Kasumi-1 (cell line): Measurements from ENCODE around the gene OSTC.
"Not testable (repeated sequence)": the region's sequence is repeated elsewhere in the genome, so short reads cannot be mapped to it uniquely, and the experiment has no call there.

Experiments
- DNase-seq, 2 experiments: peaks; one replicate each; lab custom pipeline; 2025; lab: John Stamatoyannopoulos, UW

Gene OSTC

DNA sequence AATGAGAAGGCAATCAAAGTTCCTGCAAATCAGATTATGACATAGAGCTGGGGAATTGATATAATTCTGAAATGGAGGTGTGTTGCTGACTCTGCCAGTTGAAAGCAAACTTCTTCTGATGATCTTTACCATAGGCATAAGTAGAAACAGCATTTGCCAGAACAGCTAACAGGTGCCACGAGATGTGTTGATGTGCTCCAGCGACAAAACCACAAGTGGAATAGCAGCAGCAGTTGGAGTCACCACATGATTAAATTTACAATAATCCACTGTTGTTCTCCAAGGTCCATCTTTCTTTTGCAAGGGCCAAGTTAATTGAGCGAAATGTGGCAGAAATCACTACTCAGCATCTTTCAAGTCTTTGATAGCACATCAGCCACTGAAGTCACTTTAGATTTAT is 3.7 kb upstream of the OSTC start:
- no peak for DNase-seq

GRCh38 chr4:108649863-108650211 is 562 bp upstream of the OSTC start:
- no peak for DNase-seq

DNA sequence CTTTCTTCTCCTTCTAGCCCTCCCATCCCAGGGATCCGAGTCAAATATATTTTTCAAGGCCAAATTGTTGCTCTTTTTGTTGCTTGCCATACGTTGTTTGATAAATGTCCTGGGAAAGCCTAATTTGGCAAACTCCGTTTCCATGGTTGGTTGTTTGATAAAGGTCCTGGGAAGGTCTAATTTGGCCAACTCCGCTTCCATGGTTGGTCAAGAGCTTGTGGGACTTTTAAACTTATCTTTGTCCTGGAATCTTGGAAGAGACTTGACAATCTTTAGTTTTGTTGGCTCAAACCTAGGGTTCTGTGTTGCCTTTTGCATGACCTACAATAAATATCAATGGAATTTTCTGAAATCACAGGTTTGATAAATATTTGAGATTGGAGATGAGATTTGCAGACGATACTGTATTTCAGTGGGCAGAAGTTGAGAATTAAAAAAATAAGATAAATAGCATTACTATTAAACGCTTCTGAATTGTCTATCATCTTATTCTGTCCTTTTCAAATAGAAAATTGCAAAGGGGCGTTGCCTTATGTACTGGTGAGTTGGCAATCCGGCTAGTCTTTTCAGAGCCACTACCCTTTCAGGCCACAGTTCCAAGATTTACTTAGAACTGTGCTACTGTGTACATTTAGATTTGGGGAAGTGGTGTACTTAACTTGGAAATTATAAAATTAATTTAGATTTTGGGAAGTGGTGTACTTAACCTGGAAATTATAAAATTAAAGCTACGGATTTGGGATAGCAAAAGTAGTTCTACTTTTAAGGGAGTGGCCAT is 804 bp downstream of the OSTC start:
- peak; percentile 70 to 84 for DNase-seq

DNA sequence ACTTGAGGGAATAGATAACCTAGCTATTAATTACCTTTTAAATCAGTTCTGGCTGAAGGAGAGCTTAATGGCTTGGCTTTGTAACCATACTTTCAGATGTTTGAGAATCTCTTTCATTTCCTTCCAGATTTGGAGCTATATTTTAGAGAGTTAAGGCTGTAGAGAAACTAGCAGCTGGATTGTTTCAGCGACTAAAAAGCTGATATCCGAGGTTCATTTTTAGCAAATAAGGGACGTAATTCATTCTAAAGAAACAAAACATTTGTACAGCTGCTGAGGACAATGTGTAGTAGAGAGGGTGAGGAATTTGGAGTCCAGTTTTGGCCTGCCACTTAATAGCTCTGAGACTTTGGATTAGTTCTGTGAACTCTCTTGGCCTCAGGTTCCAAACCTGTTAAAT is 12.2 kb downstream of the OSTC start:
- DNase-seq, result no peak

- DNase-seq, result no peak
Measured at GRCh38 chr4:108674356-108674977, 24.1 kb downstream of the OSTC start.

- DNase-seq, result no peak
Measured at GRCh38 chr4:108681321-108681809, 31.0 kb downstream of the OSTC start.

GRCh38 chr4:108683479-108683878 is 33.1 kb downstream of the OSTC start:
- DNase-seq, result peak; percentile 45 to 48

GRCh38 chr4:108685036-108685686 is 34.8 kb downstream of the OSTC start:
- no peak for DNase-seq

DNA sequence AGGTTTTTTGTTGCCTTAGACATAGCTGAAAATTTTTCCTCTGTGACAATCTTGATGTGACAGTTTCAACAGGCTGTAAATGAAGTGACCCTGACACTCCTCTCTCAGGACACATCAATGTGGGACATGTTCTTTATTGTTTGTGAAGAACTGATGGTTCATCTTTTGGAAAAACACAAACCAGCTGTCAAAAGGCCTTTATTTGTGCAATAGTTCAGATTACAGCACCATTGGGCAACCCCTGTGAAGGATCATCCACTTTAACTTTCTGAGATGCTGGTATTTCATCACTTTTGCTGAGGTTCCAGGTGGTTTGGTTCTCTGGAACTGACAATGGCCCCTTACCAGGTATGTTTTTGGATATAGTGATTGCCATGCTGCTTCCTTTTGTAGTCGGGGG is 40.3 kb downstream of the OSTC start:
- DNase-seq, result no peak

GRCh38 chr4:108693211-108693610 is 42.8 kb downstream of the OSTC start:
- no peak for DNase-seq

DNA sequence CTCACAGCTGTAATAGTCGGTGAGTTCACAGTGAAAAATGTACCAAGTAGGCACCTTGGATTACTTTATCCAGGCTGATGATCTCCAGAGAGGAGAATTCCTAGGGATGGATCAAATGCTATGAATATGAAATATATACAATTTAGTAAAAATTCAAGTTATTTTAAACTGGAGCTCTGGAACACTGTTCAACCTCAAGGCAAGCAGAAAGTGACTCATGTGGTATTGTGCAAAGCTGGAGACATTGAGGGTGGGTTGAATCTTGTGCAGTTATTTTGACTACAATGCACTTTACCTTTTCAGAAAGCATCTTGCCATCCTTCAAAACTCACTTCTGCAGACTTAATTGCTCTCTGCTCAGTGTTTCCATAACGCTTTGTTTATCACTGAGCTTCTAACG is 43.4 kb downstream of the OSTC start:
- DNase-seq, result no peak

GRCh38 chr4:108694423-108694822 is 44.0 kb downstream of the OSTC start:
- no peak for DNase-seq

GRCh38 chr4:108695062-108695461 is 44.7 kb downstream of the OSTC start:
- no peak for DNase-seq

GRCh38 chr4:108696160-108696559 is 45.8 kb downstream of the OSTC start:
- no peak for DNase-seq

- no peak for DNase-seq
Measured at GRCh38 chr4:108700081-108700757, 49.8 kb downstream of the OSTC start.

- peak in 1 of 2 experiments; percentile 20 for DNase-seq
Measured at GRCh38 chr4:108702960-108703359, 52.6 kb downstream of the OSTC start.

- DNase-seq, result no peak
Measured at GRCh38 chr4:108703370-108703769, 53.0 kb downstream of the OSTC start.

- no peak for DNase-seq
Measured at GRCh38 chr4:108703966-108704365, 53.6 kb downstream of the OSTC start.

- DNase-seq, result no peak
Measured at GRCh38 chr4:108706289-108706688, 55.9 kb downstream of the OSTC start.

DNA sequence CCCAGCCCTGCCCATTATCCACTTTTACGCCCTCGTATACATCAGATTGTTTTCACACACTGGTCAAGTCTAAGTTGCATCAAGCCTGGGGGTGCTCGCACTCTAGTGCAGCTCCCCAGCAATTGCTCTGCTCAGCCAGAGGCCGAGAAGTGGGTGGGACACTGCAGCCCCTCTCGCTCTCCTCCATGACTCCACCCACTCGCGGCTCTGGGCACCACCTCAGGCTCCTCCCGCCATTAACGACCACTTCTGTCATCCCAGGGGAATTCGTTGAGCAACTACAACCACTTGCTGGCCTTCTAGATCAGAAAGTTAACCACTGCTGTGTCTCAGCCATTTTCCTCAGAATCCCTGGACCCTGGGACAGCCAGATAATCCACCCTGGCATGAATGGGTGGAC is 58.8 kb downstream of the OSTC start:
- DNase-seq, result no peak

DNA sequence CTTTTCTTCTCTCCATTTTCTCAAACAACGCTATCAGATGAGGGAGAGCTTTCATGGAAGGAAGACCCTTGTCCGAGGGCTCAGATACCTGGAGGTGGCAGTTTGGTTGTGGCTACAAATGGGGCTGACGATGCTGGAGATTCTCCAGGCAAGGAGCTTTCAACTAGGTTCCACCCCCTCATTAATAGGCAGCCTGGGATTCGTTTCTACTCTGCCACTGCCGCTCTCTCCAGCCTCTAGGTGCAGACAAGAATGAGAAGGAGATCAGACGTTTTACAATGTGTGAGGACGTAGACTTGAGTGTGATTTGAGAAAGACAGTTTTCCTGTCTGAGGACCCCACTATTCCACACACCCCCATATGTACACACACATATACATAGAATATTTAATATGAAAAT is 59.3 kb downstream of the OSTC start:
- DNase-seq, result no peak

DNA sequence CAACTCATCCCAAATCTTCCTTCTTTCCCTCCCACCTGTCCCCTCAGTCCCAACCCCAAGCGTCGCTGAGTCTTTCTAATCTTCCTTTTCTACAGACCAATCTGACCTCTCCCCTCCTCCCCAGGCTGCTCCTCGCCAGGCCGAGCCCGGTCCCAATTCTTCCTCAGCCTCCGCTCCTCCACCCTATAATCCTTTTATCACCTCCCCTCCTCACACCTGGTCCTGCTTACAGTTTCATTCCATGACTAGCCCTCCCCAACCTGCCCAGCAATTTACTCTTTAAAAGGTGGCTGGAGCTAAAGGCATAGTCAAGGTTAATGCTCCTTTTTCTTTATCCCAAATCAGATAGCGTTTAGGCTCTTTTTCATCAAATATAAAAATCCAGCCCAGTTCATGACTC is 60.2 kb downstream of the OSTC start:
- DNase-seq, result not testable (repeated sequence)

- no peak for DNase-seq
Measured at GRCh38 chr4:108714880-108715279, 64.5 kb downstream of the OSTC start.
